HUES6 (cell line): ENCODE results near the gene FNBP1.

Experiments
- H3K27ac ChIP-seq: 2 replicates; pipeline ENCODE4 v1.7.0; 2013; ENCODE audit warnings: low read depth, mild to moderate bottlenecking, low read length, inconsistent platforms
- H3K27me3 ChIP-seq: 2 replicates; pipeline ENCODE4 v1.6.1; 2013; ENCODE audit warnings: low read length; ENCODE audit not compliant: control insufficient read depth, insufficient read depth
- H3K36me3 ChIP-seq: 2 replicates; pipeline ENCODE4 v1.6.1; 2013; ENCODE audit warnings: low read length; ENCODE audit not compliant: control insufficient read depth, insufficient read depth
- H3K4me1 ChIP-seq: 2 replicates; pipeline ENCODE4 v1.6.1; 2013; ENCODE audit warnings: low read length; ENCODE audit not compliant: control insufficient read depth, insufficient read depth
- H3K4me3 ChIP-seq: 2 replicates; pipeline ENCODE4 v1.5.1; 2013; ENCODE audit warnings: low read depth, low read length
- H3K9ac ChIP-seq: one replicate; pipeline ENCODE4 v1.6.1; 2013; ENCODE audit warnings: mild to moderate bottlenecking, low read length
- H3K9me3 ChIP-seq: 2 replicates; pipeline ENCODE4 v1.6.1; 2013; ENCODE audit warnings: low read depth, low read length; ENCODE audit not compliant: control insufficient read depth, insufficient read depth

FNBP1 gene

DNA sequence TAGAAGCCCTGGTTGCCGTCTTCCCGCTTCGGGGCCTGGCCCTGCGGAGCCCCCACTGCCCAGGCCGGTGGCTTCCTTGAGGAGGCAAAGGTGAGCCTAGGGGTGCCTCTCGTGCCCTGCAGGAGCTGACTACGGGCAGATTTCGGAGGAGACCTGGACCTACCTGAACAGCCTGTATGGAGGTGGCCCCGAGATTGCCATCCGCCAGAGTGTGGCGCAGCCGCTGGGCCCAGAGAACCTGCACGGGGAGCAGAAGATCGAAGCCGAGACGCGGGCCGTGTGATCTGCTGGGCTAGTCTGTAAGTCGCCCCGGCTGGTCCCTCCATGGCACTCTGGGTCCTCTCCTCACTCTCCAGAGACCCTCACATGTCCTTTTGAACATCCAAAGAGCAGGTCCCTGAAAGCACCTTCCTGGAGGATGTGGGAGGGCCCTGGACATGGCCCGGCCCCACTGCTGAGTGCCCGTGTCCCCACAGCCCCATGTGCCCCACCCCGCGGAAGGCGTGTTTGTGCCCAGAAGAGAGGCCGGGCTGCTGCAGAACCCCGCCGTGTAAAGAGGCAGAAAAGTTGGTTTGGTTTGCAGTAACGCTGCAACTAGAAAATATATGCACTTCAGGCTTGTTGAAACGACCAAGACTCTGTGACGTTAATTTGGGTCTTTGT, 162.9 kb downstream of the FNBP1 start:
- H3K4me1 ChIP-seq, result peaks cover 15% of the 10 kb centered on the region
- H3K9me3 ChIP-seq, result no peaks in the 10 kb centered on the region
- no peak overlapping the region for H3K4me3 ChIP-seq
- H3K9ac ChIP-seq, result no peak overlapping the region
- H3K27me3 ChIP-seq, result no peaks in the 10 kb centered on the region
- H3K36me3 ChIP-seq, result peaks cover 52% of the 10 kb centered on the region
- H3K27ac ChIP-seq, result no peak overlapping the region

DNA sequence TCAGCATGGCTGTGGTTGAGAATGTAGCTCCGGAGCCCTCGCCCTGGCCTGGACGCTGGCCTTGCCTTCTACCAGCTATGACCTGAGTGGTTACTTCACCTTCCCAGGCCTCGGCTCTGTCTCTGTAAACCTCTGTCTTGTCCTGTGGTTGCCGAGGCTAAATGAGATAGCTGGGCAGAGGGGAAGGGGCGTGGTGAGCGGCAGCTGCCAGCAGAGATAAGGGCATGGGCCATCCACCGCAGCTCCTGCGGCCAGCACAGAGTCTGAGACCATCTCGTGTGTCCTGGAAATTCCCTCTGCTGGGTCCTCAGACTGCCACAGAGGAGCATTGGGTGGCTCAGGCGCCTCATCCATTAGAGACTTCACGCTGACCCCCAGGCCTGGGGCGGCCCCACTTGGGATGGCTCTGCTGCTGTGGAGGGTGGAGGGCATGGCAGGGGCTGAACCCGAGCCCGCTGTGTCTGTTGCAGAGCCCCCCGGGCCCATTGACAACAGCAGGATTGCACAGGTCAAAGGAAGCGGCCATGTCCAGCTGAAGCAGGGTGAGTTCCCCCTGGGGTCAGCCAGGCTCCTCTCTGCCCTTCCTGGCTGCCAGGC, 163.8 kb downstream of the FNBP1 start:
- no peak overlapping the region for H3K4me3 ChIP-seq
- H3K27ac ChIP-seq, result no peak overlapping the region
- no peak overlapping the region for H3K9ac ChIP-seq
- H3K4me1 ChIP-seq, result peaks cover 7% of the 10 kb centered on the region
- no peaks in the 10 kb centered on the region for H3K27me3 ChIP-seq
- no peaks in the 10 kb centered on the region for H3K9me3 ChIP-seq
- peaks cover 61% of the 10 kb centered on the region for H3K36me3 ChIP-seq

DNA sequence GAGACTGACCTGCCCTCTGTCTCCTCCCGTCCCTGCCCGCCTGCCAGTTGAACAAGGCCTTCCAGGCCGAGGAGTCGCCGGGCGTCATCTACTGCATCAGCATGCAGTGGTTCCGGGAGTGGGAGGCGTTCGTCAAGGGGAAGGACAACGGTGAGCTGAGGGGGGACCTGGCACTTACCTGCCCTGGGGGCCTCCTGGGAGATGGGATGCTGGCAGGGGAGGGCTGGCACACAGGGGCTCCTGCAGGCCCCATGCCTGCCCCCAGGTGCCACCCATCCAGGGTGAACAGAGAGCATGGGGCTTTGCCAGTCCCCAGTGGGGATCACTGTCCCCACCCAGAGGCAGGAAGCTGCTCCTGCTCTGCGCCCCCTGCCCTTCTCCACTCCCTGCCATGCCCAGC, 164.7 kb downstream of the FNBP1 start:
- H3K27ac ChIP-seq, result no peak overlapping the region
- H3K27me3 ChIP-seq, result no peaks in the 10 kb centered on the region
- H3K36me3 ChIP-seq, result peaks cover 67% of the 10 kb centered on the region

DNA sequence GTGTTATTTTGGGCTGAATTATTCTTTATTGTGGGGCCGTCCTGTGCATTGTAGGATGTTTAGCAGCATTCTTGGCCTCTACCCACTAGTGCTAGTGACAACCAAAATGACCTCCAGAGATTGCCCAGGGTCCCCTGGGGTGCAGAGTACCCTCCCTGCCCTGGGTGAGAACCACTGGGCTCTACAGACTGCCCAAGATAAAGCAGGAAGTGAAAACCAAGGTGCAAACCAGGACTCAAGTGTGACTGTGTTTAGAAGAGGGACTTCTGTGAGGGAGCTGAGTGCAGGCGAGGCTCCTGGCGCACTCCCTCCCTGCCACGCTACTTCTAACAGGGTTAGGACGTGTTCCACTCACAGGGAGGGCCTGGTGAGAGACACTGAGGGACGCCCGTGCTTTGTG, 166.2 kb downstream of the FNBP1 start:
- Histone ChIP-seq H3K9me3 (no peaks in the 10 kb centered on the region), H3K27me3 (no peaks in the 10 kb centered on the region), H3K9ac (no peak overlapping the region), H3K36me3 (peaks cover 61% of the 10 kb centered on the region), H3K27ac (no peak overlapping the region), H3K4me1 (peaks cover 4% of the 10 kb centered on the region; the same call in 1 of the 2 replicates), H3K4me3 (no peak overlapping the region)

More for the DNA sequence above, 164.7 kb downstream of the FNBP1 start:
- H3K4me1 ChIP-seq, result peaks cover 4% of the 10 kb centered on the region; the same call in 1 of the 2 replicates
- H3K9me3 ChIP-seq, result no peaks in the 10 kb centered on the region
- no peak overlapping the region for H3K9ac ChIP-seq
- H3K4me3 ChIP-seq, result no peak overlapping the region

DNA sequence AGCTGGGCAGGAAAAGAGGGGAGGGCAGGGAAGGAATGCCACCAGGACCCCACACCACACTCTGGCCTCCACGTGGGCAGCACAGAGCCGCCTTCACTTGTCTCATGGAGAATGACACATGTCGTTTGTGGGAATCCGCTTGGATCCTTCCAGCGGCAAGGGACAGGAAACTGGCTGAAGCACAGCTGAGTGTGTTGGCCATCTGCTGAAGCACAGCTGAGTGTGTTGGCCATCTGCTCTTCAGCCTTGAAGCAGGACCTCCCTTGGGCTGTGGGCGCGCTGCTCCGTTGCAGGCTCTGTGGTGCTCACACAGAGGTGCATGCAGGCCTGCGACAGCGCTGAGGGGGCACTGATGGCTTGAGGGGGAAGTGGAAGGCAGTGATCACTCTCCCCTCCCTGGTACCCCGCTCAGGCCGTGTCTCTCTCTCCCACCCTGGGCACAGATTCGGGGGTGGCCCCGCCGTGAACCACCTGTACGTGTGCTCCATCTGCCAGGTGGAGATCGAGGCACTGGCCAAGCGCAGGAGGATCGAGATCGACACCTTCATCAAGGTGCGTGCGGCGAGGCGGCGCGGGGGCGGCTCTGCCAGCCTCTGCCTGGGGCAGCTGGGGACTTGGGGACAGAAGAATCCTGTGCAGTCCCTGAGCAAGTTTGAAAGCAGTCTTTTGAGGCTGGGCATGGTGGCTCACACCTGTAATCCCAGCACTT, 167.1 kb downstream of the FNBP1 start:
- Histone ChIP-seq H3K9me3 (no peaks in the 10 kb centered on the region), H3K36me3 (peaks cover 51% of the 10 kb centered on the region), H3K4me3 (no peak overlapping the region), H3K9ac (no peak overlapping the region), H3K27me3 (no peaks in the 10 kb centered on the region), H3K27ac (no peak overlapping the region), H3K4me1 (peaks cover 2% of the 10 kb centered on the region; the same call in 1 of the 2 replicates)

DNA sequence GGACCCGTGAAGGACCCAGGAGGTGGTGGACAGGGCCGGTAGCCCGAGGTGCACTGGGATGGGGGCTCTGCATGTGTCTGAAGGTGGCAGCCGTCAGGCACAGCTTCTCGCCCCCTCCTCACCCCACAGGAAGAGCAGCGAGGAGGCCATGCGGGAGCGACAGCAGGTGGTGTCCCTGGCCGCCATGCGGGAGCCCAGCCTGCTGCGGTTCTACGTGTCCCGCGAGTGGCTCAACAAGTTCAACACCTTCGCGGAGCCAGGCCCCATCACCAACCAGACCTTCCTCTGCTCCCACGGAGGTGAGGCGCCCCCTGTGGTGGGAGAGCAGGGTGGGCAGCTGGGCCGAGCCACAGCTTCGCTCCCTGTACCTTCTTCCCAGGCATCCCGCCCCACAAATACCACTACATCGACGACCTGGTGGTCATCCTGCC, 167.8 kb downstream of the FNBP1 start:
- Histone ChIP-seq H3K27ac (no peak overlapping the region), H3K36me3 (peaks cover 45% of the 10 kb centered on the region), H3K9ac (no peak overlapping the region), H3K27me3 (no peaks in the 10 kb centered on the region), H3K4me1 (no peaks in the 10 kb centered on the region; the same call in 1 of the 2 replicates), H3K4me3 (no peak overlapping the region), H3K9me3 (no peaks in the 10 kb centered on the region)

DNA sequence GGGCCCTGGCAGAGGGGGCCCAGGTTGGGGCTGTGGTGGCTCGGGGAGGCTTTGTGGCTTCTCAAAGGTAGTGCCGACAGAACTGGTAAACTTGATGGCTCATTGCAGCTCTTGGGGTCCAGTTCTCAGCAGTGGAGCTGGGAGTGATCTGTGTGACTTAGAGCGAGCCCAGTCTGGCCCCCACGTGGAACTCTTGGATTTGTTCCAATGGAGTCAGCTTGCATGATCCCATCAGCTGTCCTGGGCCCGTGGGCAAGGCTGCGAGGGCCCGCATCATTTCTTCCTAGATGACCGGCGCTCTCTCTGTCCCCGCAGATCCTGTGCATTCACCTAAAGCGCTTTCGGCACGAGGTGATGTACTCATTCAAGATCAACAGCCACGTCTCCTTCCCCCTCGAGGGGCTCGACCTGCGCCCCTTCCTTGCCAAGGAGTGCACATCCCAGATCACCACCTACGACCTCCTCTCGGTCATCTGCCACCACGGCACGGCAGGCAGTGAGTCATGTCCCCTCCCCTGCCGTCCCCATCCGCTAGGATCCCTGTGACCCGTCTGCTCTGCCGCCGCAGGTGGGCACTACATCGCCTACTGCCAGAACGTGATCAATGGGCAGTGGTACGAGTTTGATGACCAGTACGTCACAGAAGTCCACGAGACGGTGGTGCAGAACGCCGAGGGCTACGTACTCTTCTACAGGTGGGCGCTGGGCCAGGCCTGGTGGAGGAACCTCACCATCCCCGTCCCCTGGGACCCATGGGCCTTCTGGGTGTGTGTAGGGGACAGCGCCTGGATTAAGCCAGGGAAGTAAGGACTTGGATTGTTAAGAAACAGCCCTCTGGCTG, 168.5 kb downstream of the FNBP1 start:
- Histone ChIP-seq H3K9me3 (no peaks in the 10 kb centered on the region), H3K9ac (no peak overlapping the region), H3K4me1 (no peaks in the 10 kb centered on the region), H3K27ac (no peak overlapping the region), H3K27me3 (no peaks in the 10 kb centered on the region), H3K36me3 (peaks cover 38% of the 10 kb centered on the region), H3K4me3 (no peak overlapping the region)

DNA sequence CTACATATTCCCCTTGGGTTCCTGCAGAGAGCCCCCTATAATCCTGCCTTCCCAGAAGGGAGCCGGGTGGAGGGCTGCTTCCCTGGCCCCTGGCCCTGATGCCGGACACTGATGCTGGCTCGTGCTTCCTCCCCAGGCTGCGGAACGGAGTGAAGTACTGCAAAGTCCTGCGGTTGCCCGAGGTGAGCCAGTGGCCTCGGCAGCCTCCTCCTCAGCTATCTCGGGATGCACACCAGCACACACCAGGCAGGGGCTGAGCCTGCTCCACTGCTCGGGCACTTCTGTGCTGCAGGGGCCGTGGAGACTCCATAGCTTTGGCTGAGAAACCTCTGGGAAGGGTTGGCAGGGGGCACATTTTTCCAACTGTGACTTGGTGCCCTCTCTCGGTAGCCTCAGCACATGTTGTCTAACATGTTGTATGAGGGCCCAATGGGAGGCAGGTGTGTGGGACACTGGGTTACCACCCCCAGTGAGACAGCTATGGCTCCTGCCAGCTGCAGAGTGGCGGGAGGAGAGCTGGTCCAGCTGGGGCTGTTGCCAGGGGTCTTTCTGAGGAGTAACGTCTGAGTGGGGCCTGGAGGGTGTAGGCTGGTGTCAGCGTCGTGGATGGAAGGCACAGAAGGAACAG, 169.3 kb downstream of the FNBP1 start:
- no peak overlapping the region for H3K4me3 ChIP-seq
- H3K36me3 ChIP-seq, result peaks cover 36% of the 10 kb centered on the region
- no peaks in the 10 kb centered on the region for H3K4me1 ChIP-seq
- H3K9ac ChIP-seq, result no peak overlapping the region
- no peak overlapping the region for H3K27ac ChIP-seq
- H3K9me3 ChIP-seq, result no peaks in the 10 kb centered on the region
- H3K27me3 ChIP-seq, result no peaks in the 10 kb centered on the region

DNA sequence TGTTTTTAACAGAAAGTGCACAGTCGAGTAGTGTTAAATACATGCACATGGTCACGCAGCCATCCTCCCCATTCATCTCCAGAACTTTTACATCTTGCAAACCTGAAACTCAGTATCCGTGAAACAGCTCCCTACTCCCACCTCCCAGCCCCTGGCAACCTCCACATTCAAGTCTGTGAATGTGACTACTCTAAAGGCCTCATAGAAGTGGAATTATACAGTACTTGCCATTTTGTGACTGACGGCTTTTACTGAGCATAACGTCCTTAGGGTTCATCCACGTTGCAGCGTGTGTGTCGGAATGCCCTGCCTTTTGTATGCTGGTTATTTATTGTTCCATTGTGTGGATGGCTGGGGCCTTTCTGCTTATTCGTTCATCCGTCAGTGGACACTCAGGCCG, 171.9 kb downstream of the FNBP1 start:
- H3K9ac ChIP-seq, result no peak overlapping the region
- H3K4me1 ChIP-seq, result no peaks in the 10 kb centered on the region
- H3K4me3 ChIP-seq, result no peak overlapping the region
- no peaks in the 10 kb centered on the region for H3K9me3 ChIP-seq
- H3K27me3 ChIP-seq, result no peaks in the 10 kb centered on the region
- peaks cover 27% of the 10 kb centered on the region for H3K36me3 ChIP-seq
- H3K27ac ChIP-seq, result no peak overlapping the region

DNA sequence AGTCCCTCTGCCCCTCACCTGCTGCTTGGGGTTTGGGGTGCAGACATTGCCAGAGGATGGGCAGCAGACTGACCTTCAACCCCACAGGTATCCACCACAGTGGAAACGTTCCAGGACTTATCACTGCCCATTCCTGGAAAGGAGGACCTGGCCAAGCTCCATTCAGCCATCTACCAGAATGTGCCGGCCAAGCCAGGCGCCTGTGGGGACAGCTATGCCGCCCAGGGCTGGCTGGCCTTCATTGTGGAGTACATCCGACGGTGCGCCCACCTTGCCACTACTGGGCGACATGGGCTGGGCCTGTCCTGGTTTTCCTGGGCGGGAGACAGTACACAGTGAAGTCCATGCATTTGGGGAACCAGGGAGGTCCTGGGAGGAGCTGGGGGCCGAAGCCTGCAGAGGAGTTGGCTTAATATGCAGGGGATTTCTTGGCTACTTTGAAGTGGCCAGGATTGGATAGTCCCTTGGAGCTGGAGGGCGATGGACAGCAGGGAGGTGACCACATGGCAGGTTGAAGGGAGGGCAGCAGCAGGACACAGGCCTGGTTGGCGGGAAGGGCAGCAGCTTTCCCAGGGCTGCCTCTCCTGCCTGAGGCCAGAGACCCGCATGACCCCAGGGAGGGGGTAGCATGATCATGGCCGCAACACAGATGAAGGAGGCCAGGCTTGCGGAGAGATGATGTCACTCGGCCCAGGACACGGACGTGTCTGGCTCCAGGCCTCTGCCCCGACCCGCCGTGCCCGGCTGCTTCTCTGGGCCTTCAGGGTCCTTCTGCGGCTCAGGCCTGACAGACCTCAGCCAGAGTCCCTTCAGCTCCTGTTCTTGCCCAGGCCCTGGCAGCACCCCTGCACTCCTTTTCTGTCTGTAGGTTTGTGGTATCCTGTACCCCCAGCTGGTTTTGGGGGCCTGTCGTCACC, 173.1 kb downstream of the FNBP1 start:
- H3K27me3 ChIP-seq, result no peaks in the 10 kb centered on the region
- no peak overlapping the region for H3K9ac ChIP-seq
- no peaks in the 10 kb centered on the region for H3K4me1 ChIP-seq
- H3K27ac ChIP-seq, result no peak overlapping the region
- H3K4me3 ChIP-seq, result no peak overlapping the region
- H3K36me3 ChIP-seq, result peaks cover 23% of the 10 kb centered on the region
- H3K9me3 ChIP-seq, result no peaks in the 10 kb centered on the region
